Measurements from ENCODE around the gene STT3B.
"Not testable (repeated sequence)": the region's sequence is repeated elsewhere in the genome, so short reads cannot be mapped to it uniquely, and the experiment has no call there.

STT3B gene

GRCh38 chr3:31552103-31552502, 19.4 kb downstream of the STT3B start:
- no peak for DNase-seq

GRCh38 chr3:31553258-31553657, 20.5 kb downstream of the STT3B start:
- no peak for DNase-seq

GRCh38 chr3:31555204-31555603, 22.5 kb downstream of the STT3B start:
- no peak for DNase-seq

- DNase-seq: no peak
Observed at GRCh38 chr3:31559872-31560534, 27.3 kb downstream of the STT3B start.

GRCh38 chr3:31561891-31562290, 29.2 kb downstream of the STT3B start:
- no peak for DNase-seq

- no peak for DNase-seq
Observed at GRCh38 chr3:31562525-31562924, 29.8 kb downstream of the STT3B start.

GRCh38 chr3:31565288-31565687, 32.6 kb downstream of the STT3B start:
- no peak for DNase-seq

- no peak for DNase-seq
Observed at GRCh38 chr3:31567036-31567435, 34.3 kb downstream of the STT3B start.

- DNase-seq: no peak
Observed at GRCh38 chr3:31568649-31569048, 35.9 kb downstream of the STT3B start.

GRCh38 chr3:31571325-31571724, 38.6 kb downstream of the STT3B start:
- DNase-seq: no peak

- DNase-seq: no peak
Observed at GRCh38 chr3:31572236-31573004, 39.7 kb downstream of the STT3B start.

GRCh38 chr3:31573036-31573779, 40.5 kb downstream of the STT3B start:
- DNase-seq: no peak

GRCh38 chr3:31575448-31575847, 42.7 kb downstream of the STT3B start:
- no peak for DNase-seq

- no peak for DNase-seq
Observed at GRCh38 chr3:31576521-31576920, 43.8 kb downstream of the STT3B start.

- no peak for DNase-seq
Observed at GRCh38 chr3:31577232-31577631, 44.5 kb downstream of the STT3B start.

- no peak for DNase-seq
Observed at GRCh38 chr3:31579828-31580227, 47.1 kb downstream of the STT3B start.

GRCh38 chr3:31580645-31581044, 47.9 kb downstream of the STT3B start:
- no peak for DNase-seq

GRCh38 chr3:31581660-31582059, 48.9 kb downstream of the STT3B start:
- no peak for DNase-seq

GRCh38 chr3:31589228-31589627, 56.5 kb downstream of the STT3B start:
- no peak for DNase-seq

GRCh38 chr3:31590650-31591049, 57.9 kb downstream of the STT3B start:
- DNase-seq: no peak

- no peak for DNase-seq
Observed at GRCh38 chr3:31592764-31593163, 60.0 kb downstream of the STT3B start.

GRCh38 chr3:31596176-31596575, 63.5 kb downstream of the STT3B start:
- no peak for DNase-seq

- DNase-seq: no peak
Observed at GRCh38 chr3:31600431-31600830, 67.7 kb downstream of the STT3B start.

- DNase-seq: not testable (repeated sequence)
Observed at GRCh38 chr3:31605333-31605732, 72.6 kb downstream of the STT3B start.
